K562 (cell line): ENCODE measurements around the gene SMC1A.

Source experiments
- ATF4 ChIP-seq: fragments of 450-650 bp; formaldehyde crosslinking; IDR thresholded peaks from 2 replicates; pipeline ENCODE4 v1.4.0; 2022; ENCODE audit warnings: mild to moderate bottlenecking, moderate library complexity
- CBX2 ChIP-seq: fragments of 200-600 bp; sonication (generic); IDR thresholded peaks from one replicate; pipeline ENCODE4 v1.6.1; 2012; ENCODE audit warnings: mild to moderate bottlenecking, low read length, inconsistent platforms; ENCODE audit not compliant: insufficient read depth, poor library complexity, severe bottlenecking
- GABPA ChIP-seq: fragments of 200-800 bp; sonication (Bioruptor generic); conservative IDR thresholded peaks from 2 replicates; pipeline ENCODE4 v1.6.1; 2016; ENCODE audit warnings: low read depth, missing genetic modification characterization, missing compliant biosample characterization
- KAT7 ChIP-seq: sonication (generic); formaldehyde crosslinking; IDR thresholded peaks from 2 replicates; pipeline ENCODE4 v1.8.0; 2022; ENCODE audit warnings: missing genetic modification reagents, mild to moderate bottlenecking, borderline replicate concordance
- MAFK ChIP-seq: IDR thresholded peaks from 2 replicates; pipeline ENCODE4 v1.6.1; 2011; ENCODE audit warnings: low read length, improper control_type of control experiment
- PRDM10 ChIP-seq: fragments of 450-650 bp; IDR thresholded peaks from 2 replicates; pipeline ENCODE4 v1.6.1; 2018; ENCODE audit not compliant: partially characterized antibody
- TAF1 ChIP-seq: IDR thresholded peaks from 2 replicates; pipeline ENCODE4 v1.6.1; 2011; ENCODE audit warnings: mild to moderate bottlenecking, low read length, moderate library complexity; ENCODE audit not compliant: insufficient read depth, control insufficient read depth, severe bottlenecking; ENCODE audit errors: extremely low read depth
- TCF7L2 ChIP-seq: fragments of 150-350 bp; IDR thresholded peaks from 2 replicates; pipeline ENCODE4 v1.6.1; 2016; ENCODE audit warnings: low read depth, mild to moderate bottlenecking, low read length, moderate library complexity
- USF1 ChIP-seq: sonication (generic); formaldehyde crosslinking; IDR thresholded peaks from 2 replicates; pipeline ENCODE4 v1.9.0; 2022; ENCODE audit warnings: mild to moderate bottlenecking, missing genetic modification reagents

- TF ChIP-seq TAF1 (no peak), PRDM10 (no peak), TCF7L2 (no peak), ATF4 (CRISPR knock-in tag) (no peak), MAFK (no peak), CBX2 (no peak), GABPA (no peak), KAT7 (CRISPR knock-in tag) (no peak), USF1 (CRISPR knock-in tag) (no peak)
Observed at GRCh38 chrX:53383376-53384076, 38.9 kb downstream of the SMC1A start.
